ENCODE data around the gene BORCS6.

DNA sequence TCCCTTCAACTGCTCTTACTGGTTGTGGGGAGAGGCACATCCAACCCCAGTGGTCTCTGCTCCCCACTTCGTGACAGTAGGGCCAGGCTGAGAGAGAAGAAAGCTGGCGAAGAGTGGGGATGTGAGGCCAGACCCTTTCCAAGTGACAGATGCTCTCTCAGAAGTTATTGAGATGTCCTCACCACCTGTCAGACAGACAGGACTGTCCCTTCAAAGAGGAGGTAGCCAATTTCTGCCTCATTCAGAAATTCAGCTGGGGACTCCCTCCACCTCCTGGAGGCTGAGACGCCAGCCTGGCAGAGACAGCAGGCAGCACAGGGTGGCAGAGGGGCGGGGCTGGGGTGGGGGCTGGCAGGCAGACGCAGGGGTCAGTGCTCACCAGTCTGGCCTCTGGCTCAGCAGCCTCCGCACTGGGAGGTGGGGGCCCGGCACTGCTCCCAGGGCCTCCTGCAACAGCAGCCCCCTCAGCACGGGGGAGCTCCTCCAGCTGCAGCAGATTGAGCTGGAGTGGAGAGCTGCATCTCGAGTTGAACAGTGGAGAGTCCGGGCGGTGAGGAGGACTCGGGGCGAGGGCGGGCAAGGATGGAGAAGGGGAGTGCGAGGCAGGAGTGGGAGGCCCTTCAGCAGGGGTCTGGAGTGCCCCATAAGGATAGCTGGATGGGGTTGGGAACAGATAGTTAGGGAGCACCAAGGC lies 46.9 kb downstream of the BORCS6 start:
- no peak for TF ChIP-seq POLR2A (IDR thresholded peaks at IDR 0.05; ENCODE audit: low read depth, low read length)
- TF ChIP-seq POLR2AphosphoS5 (IDR thresholded peaks at IDR 0.05; ENCODE audit: low read depth, low read length) = no peak; the same call in 1 of the 2 replicates
- no peak for TF ChIP-seq POU2F2 (IDR thresholded peaks at IDR 0.05; ENCODE audit: low read depth, low read length)
